Stromal cell of bone marrow (primary cell): ENCODE measurements around the gene PDE9A.
A peak's percentile ranks its signal among the peaks of the same experiment; 100 is the strongest.
"Not testable (repeated sequence)": the region's sequence is repeated elsewhere in the genome, so short reads cannot be mapped to it uniquely, and the experiment has no call there.

Experiments
- DNase-seq: peaks from one replicate; pipeline ENCODE4 v3.0.0-alpha.2; 2012; ENCODE audit warnings: low read depth

PDE9A gene

GRCh38 chr21:42708107-42708506 lies 54.7 kb downstream of the PDE9A start:
- DNase-seq, result no peak

- not testable (repeated sequence) for DNase-seq
These were observed 55.5 kb downstream of the PDE9A start for GRCh38 chr21:42708916-42709315.

GRCh38 chr21:42711667-42712066 lies 58.2 kb downstream of the PDE9A start:
- no peak for DNase-seq

- DNase-seq, result not testable (repeated sequence)
These were observed 62.0 kb downstream of the PDE9A start for GRCh38 chr21:42715427-42715826.

- no peak for DNase-seq
These were observed 62.7 kb downstream of the PDE9A start for GRCh38 chr21:42716074-42716473.

- not testable (repeated sequence) for DNase-seq
These were observed 67.1 kb downstream of the PDE9A start for GRCh38 chr21:42720484-42720883.

- no peak for DNase-seq
These were observed 68.0 kb downstream of the PDE9A start for GRCh38 chr21:42721341-42721824.

- DNase-seq, result no peak
These were observed 68.7 kb downstream of the PDE9A start for GRCh38 chr21:42722153-42722552.

GRCh38 chr21:42722808-42723473 lies 69.5 kb downstream of the PDE9A start:
- DNase-seq, result no peak

GRCh38 chr21:42724226-42724920 lies 71.0 kb downstream of the PDE9A start:
- DNase-seq, result peak; percentile 83

GRCh38 chr21:42725416-42725930 lies 72.1 kb downstream of the PDE9A start:
- no peak for DNase-seq

GRCh38 chr21:42731264-42732032 lies 78.0 kb downstream of the PDE9A start:
- no peak for DNase-seq

GRCh38 chr21:42732033-42732410 lies 78.6 kb downstream of the PDE9A start:
- no peak for DNase-seq

- DNase-seq, result no peak
These were observed 79.7 kb downstream of the PDE9A start for GRCh38 chr21:42733037-42733627.

GRCh38 chr21:42733874-42734273 lies 80.5 kb downstream of the PDE9A start:
- DNase-seq, result no peak

GRCh38 chr21:42734323-42734971 lies 81.0 kb downstream of the PDE9A start:
- DNase-seq, result no peak

- DNase-seq, result no peak
These were observed 81.6 kb downstream of the PDE9A start for GRCh38 chr21:42735061-42735460.

GRCh38 chr21:42735944-42736343 lies 82.5 kb downstream of the PDE9A start:
- DNase-seq, result no peak

GRCh38 chr21:42736646-42737350 lies 83.4 kb downstream of the PDE9A start:
- DNase-seq, result no peak

GRCh38 chr21:42737951-42738590 lies 84.7 kb downstream of the PDE9A start:
- DNase-seq, result no peak
